Activated CD8-positive, alpha-beta memory T cell treated with anti-CD3 and anti-CD28 coated beads, Interleukin-2, amount 10 ng/mL, durations not matched to agents 7 days and 5 days (primary cell): ENCODE measurements around the gene CAP2. TPM values are rescaled to one million over a fixed set of nuclear protein-coding genes. Genes with fewer than 3 reads are reported as not detected.

Experiments used
- ATAC-seq: fragments of 150-1000 bp; cut with Tn5 transposase; one replicate; pipeline ENCODE4 v1.10.0; 2021; ENCODE audit warnings: moderate library complexity
- CTCF ChIA-PET: fragments of 350-600 bp; sonication (Branson Sonifier 250); formaldehyde crosslinking; loops from one replicate; lab custom pipeline; 2021; ENCODE audit warnings: antibody characterized with exemption; lab: Charles Lee
- DNase-seq: peaks from one replicate; pipeline ENCODE4 v3.0.0-alpha.2; 2020
- H3K27ac Mint-ChIP-seq: one replicate; pipeline ENCODE4 v1.8.0; 2021; ENCODE audit warnings: mild to moderate bottlenecking, mixed read lengths
- H3K27me3 Mint-ChIP-seq: one replicate; pipeline ENCODE4 v1.8.0; 2021; ENCODE audit warnings: mixed read lengths
- H3K36me3 Mint-ChIP-seq: one replicate; pipeline ENCODE4 v1.8.0; 2021; ENCODE audit warnings: mild to moderate bottlenecking, mixed read lengths
- H3K4me1 Mint-ChIP-seq: one replicate; pipeline ENCODE4 v1.8.0; 2021; ENCODE audit warnings: mixed read lengths
- H3K4me3 Mint-ChIP-seq: one replicate; pipeline ENCODE4 v1.8.0; 2021; ENCODE audit warnings: mild to moderate bottlenecking, moderate library complexity, mixed read lengths
- H3K9me3 Mint-ChIP-seq: one replicate; pipeline ENCODE4 v1.8.0; 2022; ENCODE audit warnings: low read depth, mixed read lengths
- total RNA-seq, 2 experiments: library from RNA; stranded (reverse); gene quantifications; one replicate each; pipeline ENCODE4 v1.2.3, GENCODE V29; 2021

The CAP2 gene
- total RNA-seq, 2 experiments from 2014 or later, result not detected

DNA sequence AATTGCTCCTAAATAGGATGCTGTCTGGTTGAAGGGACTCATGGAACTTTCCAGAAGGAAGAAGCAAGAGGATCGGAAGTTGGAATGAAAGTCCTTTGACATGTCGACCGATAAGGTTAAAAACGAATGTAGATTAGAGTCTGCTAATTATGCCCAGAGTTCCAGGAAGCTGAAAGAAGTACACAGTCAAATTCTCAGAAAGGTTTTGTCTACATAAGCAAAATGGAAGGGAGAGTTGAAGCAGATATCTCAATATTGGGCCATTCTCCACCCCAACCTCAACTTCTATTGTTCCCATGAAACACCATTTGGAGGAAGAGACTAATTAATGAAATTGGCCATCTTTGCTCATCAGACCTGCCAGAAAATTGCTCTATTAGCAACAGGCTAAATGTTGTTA, 64.0 kb downstream of the CAP2 start:
- H3K9me3 Mint-ChIP-seq, result no peaks in the 10 kb centered on the region
- no peaks in the 10 kb centered on the region for H3K4me1 Mint-ChIP-seq
- DNase-seq (no peak), ATAC-seq (no peak)
- H3K27me3 Mint-ChIP-seq, result peaks cover 18% of the 10 kb centered on the region
- CTCF ChIA-PET, result no interaction called here
- H3K27ac Mint-ChIP-seq, result no peak overlapping the region
- no peak overlapping the region for H3K4me3 Mint-ChIP-seq
- H3K36me3 Mint-ChIP-seq, result no peaks in the 10 kb centered on the region

DNA sequence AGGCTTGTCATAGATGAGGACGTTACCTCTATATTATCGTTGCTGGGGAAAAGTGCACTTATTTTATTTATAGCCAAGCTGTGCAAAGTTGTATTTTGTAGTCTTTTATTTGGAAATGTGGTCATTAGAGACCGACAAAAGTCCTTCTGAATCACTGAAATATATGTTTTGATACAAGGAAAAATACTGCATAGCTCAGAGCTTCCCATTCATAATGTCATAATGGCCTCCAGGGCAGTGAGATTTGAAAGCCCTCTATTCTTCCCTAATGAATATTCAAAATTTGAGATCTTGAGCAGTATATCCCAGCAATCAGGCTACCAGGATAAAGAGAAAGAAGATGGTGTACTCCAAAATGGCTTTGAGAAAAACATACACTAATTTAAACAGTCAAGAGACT, 64.6 kb downstream of the CAP2 start:
- Mint-ChIP-seq H3K27ac (no peak overlapping the region), H3K9me3 (no peaks in the 10 kb centered on the region), H3K27me3 (peaks cover 18% of the 10 kb centered on the region), H3K4me1 (no peaks in the 10 kb centered on the region), H3K4me3 (no peak overlapping the region), H3K36me3 (no peaks in the 10 kb centered on the region)
- DNase-seq (no peak), ATAC-seq (no peak)
- CTCF ChIA-PET, result no interaction called here

GRCh38 chr6:17458966-17459365, 65.6 kb downstream of the CAP2 start:
- ATAC-seq (no peak), DNase-seq (no peak)
- no peaks in the 10 kb centered on the region for H3K4me1 Mint-ChIP-seq
- peaks cover 18% of the 10 kb centered on the region for H3K27me3 Mint-ChIP-seq
- no peaks in the 10 kb centered on the region for H3K36me3 Mint-ChIP-seq
- no peak overlapping the region for H3K27ac Mint-ChIP-seq
- CTCF ChIA-PET, result no interaction called here
- H3K9me3 Mint-ChIP-seq, result no peaks in the 10 kb centered on the region
- no peak overlapping the region for H3K4me3 Mint-ChIP-seq

GRCh38 chr6:17460862-17461261, 67.5 kb downstream of the CAP2 start:
- Mint-ChIP-seq H3K36me3 (no peaks in the 10 kb centered on the region), H3K4me1 (no peaks in the 10 kb centered on the region), H3K27ac (no peak overlapping the region), H3K27me3 (peaks cover 18% of the 10 kb centered on the region), H3K4me3 (no peak overlapping the region), H3K9me3 (no peaks in the 10 kb centered on the region)
- CTCF ChIA-PET, result no interaction called here
- ATAC-seq (no peak), DNase-seq (no peak)

DNA sequence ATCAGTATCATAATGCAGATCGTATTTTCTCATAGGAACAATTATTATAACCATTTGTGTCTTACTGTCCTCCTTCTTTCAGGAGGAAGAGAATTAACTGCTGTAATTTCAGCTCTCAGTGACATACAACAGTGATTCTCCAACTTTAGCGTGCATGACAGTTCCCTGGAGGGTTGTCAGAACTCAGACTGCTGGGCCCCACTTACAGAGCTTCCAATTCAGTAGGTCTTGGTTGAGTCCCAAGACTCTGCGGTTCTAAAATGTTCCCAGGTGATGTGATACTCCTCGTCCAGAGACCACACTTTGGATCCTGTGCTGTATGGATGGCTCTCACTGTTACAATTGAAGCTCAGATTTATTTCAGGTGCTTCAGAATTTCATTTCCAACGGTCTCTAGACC, 72.8 kb downstream of the CAP2 start:
- no peak for ATAC-seq
- CTCF ChIA-PET, result no interaction called here
- no peak overlapping the region for H3K27ac Mint-ChIP-seq
- H3K27me3 Mint-ChIP-seq, result peaks cover 3% of the 10 kb centered on the region
- H3K9me3 Mint-ChIP-seq, result no peaks in the 10 kb centered on the region
- H3K4me3 Mint-ChIP-seq, result no peak overlapping the region
- DNase-seq, result no peak
- no peaks in the 10 kb centered on the region for H3K4me1 Mint-ChIP-seq
- H3K36me3 Mint-ChIP-seq, result no peaks in the 10 kb centered on the region

DNA sequence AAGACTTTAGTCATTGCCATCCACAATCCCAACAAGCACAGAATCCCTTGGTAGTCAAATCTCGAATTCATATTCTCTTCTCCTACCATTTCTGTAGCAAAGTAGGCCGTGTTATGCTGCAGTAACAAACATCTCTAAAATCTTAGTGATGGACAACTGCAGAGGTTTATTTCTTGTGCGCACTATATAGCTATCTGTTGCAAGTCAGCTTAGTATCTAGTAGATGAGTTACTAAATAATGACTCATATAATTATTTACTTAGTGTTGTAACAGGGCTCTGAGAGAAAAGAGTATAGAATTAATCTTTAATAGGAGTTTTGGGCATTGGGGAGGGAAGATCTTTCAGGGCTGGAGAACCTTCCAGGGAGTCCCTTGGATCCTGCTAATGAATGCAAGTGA, 73.3 kb downstream of the CAP2 start:
- H3K27me3 Mint-ChIP-seq, result peaks cover 3% of the 10 kb centered on the region

DNA sequence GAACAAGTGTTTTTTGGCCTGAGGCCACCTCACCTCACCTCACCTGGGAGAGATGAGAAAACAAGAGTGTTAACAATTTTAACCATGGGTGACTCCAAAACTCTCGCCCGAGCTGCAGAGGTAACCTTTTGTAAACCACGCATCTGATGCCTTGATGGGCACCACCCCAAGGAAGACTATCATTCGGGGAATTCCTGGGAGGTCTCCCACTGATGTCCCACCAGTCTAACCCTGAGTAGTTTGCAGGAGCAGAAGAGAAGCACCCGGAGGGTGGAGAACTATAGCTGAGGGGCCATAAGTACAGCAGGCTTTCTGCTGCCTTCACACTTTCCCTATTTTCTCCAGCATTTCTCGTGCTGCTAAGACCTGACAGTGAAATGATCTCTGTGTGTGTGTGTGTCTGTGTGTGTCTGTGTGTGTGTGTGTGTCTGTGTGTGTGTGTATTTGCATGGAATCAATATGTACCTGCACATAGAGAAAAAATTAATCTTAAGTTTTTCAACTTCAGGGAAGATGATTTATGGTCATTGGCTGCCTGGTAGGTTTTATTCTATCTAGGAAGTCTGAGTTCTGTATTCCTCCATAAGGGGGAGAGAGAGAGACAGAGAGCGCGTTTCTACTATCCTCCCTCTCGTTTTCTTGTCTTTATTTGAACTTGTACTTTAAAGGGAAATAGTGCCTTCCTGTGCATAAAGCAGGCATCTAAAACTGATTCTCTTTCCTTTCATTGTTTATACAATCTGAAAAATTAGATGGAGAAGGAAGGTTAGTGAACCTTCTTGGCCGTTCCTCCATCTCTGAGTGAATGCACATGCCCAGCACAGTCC, 75.8 kb downstream of the CAP2 start:
- Mint-ChIP-seq H3K27ac (no peak overlapping the region), H3K9me3 (no peaks in the 10 kb centered on the region), H3K27me3 (peaks cover 6% of the 10 kb centered on the region), H3K4me3 (no peak overlapping the region), H3K4me1 (no peaks in the 10 kb centered on the region), H3K36me3 (no peaks in the 10 kb centered on the region)
- CTCF ChIA-PET, result no interaction called here
- ATAC-seq (no peak), DNase-seq (no peak)

More for the DNA sequence above, 73.3 kb downstream of the CAP2 start:
- H3K4me1 Mint-ChIP-seq, result no peaks in the 10 kb centered on the region
- CTCF ChIA-PET, result no interaction called here
- no peak overlapping the region for H3K27ac Mint-ChIP-seq
- H3K9me3 Mint-ChIP-seq, result no peaks in the 10 kb centered on the region
- DNase-seq, result no peak
- no peaks in the 10 kb centered on the region for H3K36me3 Mint-ChIP-seq
- ATAC-seq, result no peak
- H3K4me3 Mint-ChIP-seq, result no peak overlapping the region

DNA sequence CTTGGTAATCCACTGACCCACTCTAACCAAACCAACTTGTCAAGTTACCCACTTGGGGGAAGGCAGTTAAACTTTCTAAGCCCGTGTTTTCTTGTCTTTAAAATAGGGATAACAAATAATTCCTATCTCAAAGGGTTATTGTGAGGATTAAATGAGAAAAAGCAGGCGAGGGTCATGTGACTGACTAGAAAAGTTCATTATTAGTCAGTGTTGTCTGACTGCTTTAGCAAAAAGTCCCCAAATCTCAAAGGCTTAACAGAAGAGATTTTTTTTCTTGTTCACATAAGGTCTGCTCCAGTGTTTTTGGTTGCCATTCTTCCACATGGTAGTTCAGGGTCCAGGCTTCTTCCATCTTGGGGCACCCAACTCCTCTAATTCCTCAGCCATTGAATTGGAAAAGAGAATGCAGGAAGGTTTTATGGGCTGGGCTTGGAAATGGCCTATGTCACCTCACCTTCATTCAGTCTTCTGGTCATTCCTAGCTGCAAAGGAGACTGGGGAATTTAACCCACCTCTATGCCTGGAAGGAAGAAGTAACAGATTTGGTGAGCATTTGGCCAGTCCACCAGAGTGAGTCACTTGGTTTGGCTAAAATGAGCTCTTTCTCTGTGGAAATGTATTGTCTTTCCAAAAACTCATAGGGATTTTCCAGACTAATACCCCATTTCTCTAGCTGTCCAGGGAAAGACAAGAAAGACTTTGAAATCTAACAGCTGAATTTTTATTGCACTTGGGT, 77.0 kb downstream of the CAP2 start:
- CTCF ChIA-PET, result no interaction called here
- no peak overlapping the region for H3K27ac Mint-ChIP-seq

GRCh38 chr6:17470938-17471327, 77.5 kb downstream of the CAP2 start:
- Mint-ChIP-seq H3K9me3 (no peaks in the 10 kb centered on the region), H3K27ac (no peak overlapping the region), H3K27me3 (peaks cover 11% of the 10 kb centered on the region), H3K4me3 (no peak overlapping the region), H3K36me3 (no peaks in the 10 kb centered on the region), H3K4me1 (no peaks in the 10 kb centered on the region)
- CTCF ChIA-PET, result no interaction called here
- DNase-seq (no peak), ATAC-seq (no peak)

More for the DNA sequence above, 77.0 kb downstream of the CAP2 start:
- no peak for DNase-seq
- no peak for ATAC-seq
- Mint-ChIP-seq H3K9me3 (no peaks in the 10 kb centered on the region), H3K4me3 (no peak overlapping the region), H3K36me3 (no peaks in the 10 kb centered on the region), H3K4me1 (no peaks in the 10 kb centered on the region), H3K27me3 (peaks cover 11% of the 10 kb centered on the region)

DNA sequence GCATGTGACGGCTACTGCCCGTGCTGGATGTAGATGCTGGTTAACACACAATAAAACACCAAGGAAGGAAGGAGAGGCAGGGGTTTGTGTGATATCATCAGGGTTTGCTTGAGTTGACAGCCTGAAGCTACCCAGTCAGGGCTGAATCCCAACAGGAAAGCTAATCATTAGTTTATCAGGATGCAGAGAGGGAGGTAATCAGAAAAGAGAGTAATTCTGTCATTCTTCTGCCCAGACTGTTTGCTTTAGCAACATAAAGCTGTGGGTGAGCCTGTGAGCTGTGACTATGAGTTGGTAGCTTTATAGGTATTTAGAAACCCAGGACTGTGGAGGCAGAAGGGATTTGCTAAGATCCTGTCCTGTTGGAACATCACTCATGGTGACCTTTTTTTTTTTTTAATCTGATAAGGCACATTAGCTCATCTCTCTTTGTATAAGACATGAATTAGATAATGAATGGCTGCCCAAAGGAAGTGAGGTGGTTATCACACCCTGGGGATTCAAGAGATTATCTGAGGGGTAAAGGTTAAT, 79.3 kb downstream of the CAP2 start:
- no peaks in the 10 kb centered on the region for H3K4me1 Mint-ChIP-seq
- CTCF ChIA-PET, result no interaction called here

DNA sequence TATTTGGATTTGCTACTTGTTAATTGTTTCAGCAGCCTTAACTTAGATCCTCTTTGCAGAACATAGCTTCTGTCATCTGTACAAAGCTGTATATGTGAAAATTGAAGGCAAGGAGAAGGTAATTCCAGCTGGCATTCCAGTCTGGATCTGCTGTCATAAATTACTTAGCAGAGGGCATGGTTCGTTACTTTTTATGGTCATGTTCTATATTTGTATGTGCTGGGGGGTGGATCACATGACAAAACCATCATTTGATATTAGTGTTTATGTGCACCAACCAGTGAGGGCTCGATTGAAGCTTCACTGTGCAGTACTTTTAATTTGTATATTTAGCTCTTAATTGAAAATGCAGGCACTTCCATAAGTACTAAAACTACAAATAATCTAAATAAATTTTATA, 80.2 kb downstream of the CAP2 start:
- Mint-ChIP-seq H3K27ac (no peak overlapping the region), H3K4me1 (no peaks in the 10 kb centered on the region)

More for the DNA sequence above, 79.3 kb downstream of the CAP2 start:
- no peaks in the 10 kb centered on the region for H3K9me3 Mint-ChIP-seq
- DNase-seq, result no peak
- no peak overlapping the region for H3K27ac Mint-ChIP-seq
- no peak for ATAC-seq
- no peaks in the 10 kb centered on the region for H3K36me3 Mint-ChIP-seq
- peaks cover 17% of the 10 kb centered on the region for H3K27me3 Mint-ChIP-seq
- H3K4me3 Mint-ChIP-seq, result no peak overlapping the region

DNA sequence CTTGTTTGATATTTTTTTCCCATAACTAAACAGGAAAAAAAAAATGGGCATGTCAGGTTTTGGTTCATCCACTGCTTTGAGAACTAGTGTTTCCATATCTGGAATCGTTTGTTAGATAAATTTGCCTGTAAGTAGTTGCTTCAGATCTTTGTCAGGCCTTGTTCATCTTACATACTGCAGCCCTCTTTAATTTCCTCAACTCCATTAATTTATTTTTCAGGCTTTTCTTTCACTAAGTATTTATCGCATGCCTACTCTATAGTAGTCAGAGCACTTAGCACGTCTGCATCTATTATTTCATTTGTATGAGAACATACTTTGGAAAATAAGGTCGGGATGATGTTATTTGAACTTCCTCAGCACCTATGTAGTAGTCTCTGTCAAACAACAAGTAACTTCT, 80.9 kb downstream of the CAP2 start:
- H3K4me3 Mint-ChIP-seq, result no peak overlapping the region
- no peak for ATAC-seq
- no peaks in the 10 kb centered on the region for H3K9me3 Mint-ChIP-seq
- peaks cover 17% of the 10 kb centered on the region for H3K27me3 Mint-ChIP-seq
- no peaks in the 10 kb centered on the region for H3K4me1 Mint-ChIP-seq
- no peaks in the 10 kb centered on the region for H3K36me3 Mint-ChIP-seq
- no peak for DNase-seq
- no peak overlapping the region for H3K27ac Mint-ChIP-seq
- CTCF ChIA-PET, result no interaction called here

More for the DNA sequence above, 80.2 kb downstream of the CAP2 start:
- Mint-ChIP-seq H3K9me3 (no peaks in the 10 kb centered on the region), H3K36me3 (no peaks in the 10 kb centered on the region), H3K4me3 (no peak overlapping the region), H3K27me3 (peaks cover 17% of the 10 kb centered on the region)
- CTCF ChIA-PET, result no interaction called here
- ATAC-seq (no peak), DNase-seq (no peak)

GRCh38 chr6:17475606-17476244, 82.3 kb downstream of the CAP2 start:
- H3K9me3 Mint-ChIP-seq, result no peaks in the 10 kb centered on the region
- H3K27me3 Mint-ChIP-seq, result peaks cover 15% of the 10 kb centered on the region
- CTCF ChIA-PET, result no interaction called here
- H3K27ac Mint-ChIP-seq, result no peak overlapping the region
- H3K4me3 Mint-ChIP-seq, result no peak overlapping the region
- H3K4me1 Mint-ChIP-seq, result no peaks in the 10 kb centered on the region
- ATAC-seq (no peak), DNase-seq (no peak)
- no peaks in the 10 kb centered on the region for H3K36me3 Mint-ChIP-seq
